Measurements from ENCODE around the gene TNFAIP8L1.
"Not testable (repeated sequence)": the region's sequence is repeated elsewhere in the genome, so short reads cannot be mapped to it uniquely, and the experiment has no call there.

The TNFAIP8L1 gene

DNA sequence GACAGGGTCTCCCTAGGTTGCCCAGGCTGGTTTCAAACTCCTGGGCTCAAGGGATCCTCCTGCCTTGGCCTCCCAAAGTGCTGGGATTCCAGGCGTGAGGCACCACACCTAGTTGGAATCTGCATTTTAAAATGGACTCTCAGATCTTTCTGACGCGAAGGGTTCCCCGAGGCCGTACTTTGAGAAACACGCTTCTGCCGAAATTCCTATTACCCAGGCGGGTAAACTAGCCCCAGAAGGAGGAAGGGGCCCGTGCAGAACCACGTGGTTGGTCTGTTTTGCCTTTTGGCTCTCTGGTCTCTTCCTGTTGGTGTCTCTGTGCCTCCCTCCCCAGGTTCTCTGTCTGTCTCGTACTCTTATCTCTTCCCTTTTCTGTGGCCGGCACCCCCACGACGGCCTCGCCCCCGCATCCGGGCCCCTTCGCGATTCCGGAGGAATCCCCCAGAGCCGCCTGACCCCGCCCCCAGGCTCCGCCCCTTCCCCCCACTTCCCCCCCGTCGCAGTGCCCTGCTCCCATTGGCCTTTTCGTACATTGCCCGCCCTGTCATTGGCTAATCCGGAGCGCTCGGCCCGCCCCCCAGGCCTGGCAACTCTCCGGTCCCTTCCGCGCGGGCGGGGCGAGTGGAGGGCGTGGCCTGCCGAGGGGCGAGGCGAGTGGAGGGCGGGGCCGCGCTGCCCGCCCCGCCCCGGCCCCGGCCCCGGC, at the start of gene TNFAIP8L1:
TSS of gene TNFAIP8L1 (plus strand) at position 689 of the 703 bp plus-strand sequence. CDS start 12,354 bp downstream, outside the sequence.
- peak; percentile 98 for DNase-seq

DNA sequence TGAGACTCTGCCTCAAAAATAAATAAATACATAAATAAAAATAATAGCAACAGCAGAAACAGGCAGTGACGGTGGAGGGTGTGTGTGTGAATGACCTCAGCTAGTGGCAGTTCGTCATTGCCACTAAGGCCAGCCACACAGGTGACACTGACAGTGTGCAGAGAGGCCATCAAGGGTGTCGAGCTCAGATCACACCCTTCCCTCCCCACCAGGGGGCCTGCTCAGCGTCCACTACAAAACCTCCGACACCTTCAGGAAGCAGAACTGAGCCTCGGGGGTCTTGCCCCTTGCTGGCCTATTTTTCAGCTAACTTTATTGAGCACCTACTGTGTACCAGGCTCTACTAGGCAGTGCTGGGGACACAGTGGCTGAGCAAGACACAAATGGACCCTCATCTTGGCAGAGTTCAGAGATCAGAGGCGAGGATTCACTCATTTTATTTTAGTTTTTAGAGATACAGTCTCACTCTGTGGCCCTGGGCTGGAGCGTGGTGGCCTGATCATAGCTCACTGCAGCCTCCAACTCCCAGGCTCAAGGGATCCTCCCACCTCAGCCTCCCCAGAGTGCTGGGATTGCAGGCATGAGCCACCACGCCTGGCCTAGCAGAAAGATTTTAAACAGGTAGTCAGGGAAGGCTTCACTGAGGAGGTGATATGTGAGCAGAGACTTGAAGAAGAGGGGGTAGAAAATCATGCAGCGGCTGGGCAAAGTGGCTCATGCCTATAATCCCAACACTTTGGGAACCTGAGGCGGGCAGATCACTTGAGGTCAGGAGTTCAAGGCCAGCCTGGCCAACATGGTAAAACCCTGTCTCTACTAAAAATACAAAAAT, 49.5 kb upstream of the TNFAIP8L1 start:
- peak; percentile 64 for DNase-seq

DNA sequence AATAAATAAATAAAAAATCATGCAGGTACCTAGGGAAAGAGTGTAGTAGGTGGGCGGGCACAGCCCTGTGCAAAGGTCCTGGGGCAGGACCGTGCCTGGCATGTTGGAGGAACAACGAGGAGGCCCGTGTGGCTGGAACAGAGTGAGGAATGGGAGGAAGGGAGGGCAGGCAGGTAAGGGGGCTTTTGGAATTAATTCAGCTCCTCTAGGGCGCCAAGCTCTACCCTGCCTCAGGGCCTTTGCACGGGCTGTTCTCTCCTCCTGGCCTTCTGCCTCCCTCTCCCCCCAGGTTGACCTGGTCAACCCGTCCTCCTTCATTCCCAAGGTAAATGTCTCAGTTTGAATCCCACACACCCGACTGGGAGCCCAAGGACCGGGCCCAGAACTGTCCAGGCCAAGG, 48.8 kb upstream of the TNFAIP8L1 start:
- DNase-seq = no peak

DNA sequence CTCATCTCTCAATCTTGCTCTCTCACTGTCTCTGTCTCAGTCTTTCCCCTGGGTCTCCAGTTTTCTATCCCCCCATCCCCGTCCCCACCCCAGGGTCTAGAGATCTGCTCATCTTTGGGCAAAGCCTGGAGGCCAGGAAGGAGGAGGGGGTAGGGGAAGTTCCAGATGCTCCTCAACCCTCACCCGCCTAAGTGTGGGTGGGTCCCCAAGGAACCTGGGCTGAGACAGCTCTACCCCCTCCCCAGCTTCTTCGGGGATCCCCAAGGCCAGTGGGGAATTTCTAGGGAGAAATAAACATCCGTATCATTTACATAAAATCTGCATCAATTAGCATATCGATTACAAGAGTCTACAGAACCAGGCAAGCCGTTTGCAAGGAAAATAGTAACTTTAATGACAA, 48.0 kb upstream of the TNFAIP8L1 start:
- DNase-seq = peak; percentile 38

DNA sequence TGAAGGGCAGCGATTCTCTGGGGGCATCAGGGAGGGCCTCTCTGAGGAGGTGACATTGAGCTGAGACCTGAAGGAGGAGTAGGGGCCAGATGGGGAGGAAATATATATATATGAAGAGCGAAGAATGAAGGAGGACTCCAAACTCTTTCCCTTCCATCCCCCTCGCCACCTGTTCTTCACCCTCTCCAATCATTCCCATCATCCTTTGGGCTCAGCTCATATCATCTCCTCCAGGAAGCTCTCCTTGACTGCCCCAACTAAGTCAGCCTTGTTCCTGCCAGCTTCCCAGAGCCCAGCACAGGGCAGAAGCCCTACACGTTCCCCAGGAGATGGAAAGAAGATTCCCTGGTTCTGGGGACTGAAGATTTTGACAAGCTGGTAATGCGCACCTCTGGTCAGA, 46.9 kb upstream of the TNFAIP8L1 start:
- no peak for DNase-seq

DNA sequence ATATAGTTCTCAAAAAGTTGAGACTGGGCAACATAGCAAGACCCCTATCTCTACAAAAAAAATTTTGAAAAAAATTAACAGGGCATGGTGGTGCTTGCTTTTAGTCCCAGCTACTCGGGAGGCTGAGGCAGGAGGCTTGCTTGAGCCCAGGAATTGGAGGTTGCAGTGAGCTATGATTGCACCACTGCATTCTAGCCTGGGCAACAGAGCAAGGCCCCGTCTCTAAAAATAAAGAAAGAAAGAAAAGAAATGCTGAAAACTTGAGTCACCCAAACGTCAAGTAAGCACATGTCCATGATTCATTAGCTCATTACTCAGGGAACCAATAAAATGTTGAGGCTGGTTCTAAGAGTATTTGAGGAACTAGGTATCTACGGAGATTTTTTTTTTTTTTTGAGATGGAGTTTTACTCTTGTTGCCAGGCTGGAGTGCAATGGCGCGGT, 45.9 kb upstream of the TNFAIP8L1 start:
- no peak for DNase-seq

DNA sequence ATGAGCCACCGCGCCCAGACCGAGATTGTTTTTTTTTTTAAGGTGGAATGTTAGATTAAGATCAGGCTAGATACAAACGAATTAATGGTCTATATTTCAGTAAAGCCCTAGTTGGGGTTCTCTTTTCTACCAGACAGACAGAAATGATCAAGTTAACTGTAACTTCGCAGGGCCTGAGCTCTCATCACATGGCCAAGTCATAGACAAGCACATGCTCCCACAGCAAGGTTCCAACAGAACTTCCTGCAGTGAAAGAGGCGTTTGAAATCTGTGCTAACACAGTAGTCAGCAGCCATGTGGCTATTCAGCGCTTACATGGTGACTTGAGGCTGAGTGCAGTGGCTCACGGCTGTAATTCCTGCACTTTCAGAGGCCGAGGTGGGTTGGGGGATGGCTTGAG, 45.1 kb upstream of the TNFAIP8L1 start:
- no peak for DNase-seq

DNA sequence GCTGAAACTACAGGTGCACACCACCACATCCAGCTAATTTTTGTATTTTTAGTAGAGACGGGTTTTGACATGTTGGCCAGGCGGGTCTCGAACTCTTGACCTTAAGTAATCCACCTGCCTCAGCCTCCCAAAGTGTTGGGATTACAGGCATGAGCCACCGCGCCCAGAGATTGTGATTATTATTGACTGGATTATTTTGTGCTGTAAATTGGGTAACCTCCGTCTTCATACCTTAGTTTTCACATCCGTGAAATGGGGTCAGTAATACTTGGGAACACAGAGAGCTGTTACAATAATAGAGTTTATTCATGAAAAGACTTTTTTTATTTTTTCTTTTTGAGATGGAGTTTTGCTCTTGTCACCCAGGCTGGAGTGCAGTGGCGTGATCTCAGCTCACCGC, 44.2 kb upstream of the TNFAIP8L1 start:
- not testable (repeated sequence) for DNase-seq

DNA sequence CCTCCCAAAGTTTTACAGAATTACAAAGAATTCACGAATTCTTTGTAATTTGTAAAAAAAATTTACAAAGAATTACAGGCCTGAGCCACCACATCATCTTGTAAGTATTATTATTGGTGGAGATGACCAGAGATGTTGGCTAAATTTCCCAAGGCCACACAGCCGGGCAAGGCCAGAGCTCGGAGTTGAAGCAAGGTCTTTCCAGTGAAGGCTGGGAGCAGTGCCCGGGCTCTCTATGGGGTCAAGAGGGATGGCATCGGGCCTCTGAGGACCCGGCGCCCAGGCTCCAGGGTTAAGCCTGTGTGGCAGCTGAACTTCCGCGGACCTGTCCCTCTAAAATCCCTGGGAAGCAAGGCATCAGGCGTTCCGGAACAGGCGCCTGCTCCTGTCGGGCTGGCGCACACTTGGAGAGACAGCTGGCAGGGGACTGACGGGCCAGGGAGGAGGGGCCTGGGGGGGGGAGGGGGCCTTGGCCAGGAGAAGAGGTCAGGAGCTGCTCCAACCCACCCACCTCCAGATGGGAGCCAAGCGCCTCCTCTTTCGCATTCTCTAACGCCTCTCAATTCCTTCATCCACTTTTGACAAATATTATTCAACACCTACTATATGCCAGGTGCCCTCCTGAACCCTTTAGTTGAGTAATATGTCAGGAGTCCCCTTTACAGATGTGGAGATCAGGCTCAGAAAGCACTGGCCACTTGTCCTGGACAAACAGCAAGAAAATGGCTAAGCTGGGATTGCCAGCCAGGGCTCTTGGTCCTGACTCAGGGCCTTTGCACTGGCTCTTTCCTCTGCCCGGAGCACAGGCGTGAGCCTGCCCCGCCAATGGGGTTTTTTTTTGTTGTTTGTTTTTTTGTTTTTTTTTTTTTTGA, 43.0 kb upstream of the TNFAIP8L1 start:
- no peak for DNase-seq

DNA sequence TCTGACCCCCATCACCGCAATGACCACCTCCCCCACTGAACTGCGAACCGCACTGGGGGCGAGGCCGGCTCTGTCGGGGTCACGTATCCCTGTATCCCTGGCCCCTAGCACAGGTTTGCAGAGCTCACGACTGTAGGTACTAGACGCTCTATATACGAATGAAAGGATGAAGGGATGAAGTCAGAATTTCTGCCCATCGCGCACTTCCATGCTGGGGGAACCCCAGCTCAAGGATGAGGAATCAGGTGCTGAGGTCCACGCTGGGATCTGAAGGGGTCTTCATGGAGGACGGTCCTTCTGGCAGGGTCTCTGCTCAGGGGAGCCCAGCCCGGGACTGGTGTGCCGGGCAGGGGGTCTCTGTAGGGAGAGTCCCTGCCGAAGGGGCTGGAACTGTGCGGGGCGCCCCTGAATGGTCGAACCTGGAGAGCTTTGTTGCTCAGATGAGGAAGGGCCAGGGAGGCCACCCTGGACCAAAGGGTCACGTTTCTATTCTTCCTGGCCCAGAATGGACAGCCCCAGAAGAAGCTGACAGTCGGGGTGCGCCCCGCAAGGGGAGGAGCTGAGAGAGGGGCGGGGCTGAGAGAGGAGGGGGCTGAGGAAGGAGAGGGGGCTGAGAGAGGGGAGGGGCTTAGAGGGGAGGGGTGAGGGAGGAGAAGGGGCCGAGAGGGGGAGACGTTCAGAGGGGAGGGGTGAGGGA, 41.9 kb upstream of the TNFAIP8L1 start:
- peak; percentile 41 for DNase-seq

DNA sequence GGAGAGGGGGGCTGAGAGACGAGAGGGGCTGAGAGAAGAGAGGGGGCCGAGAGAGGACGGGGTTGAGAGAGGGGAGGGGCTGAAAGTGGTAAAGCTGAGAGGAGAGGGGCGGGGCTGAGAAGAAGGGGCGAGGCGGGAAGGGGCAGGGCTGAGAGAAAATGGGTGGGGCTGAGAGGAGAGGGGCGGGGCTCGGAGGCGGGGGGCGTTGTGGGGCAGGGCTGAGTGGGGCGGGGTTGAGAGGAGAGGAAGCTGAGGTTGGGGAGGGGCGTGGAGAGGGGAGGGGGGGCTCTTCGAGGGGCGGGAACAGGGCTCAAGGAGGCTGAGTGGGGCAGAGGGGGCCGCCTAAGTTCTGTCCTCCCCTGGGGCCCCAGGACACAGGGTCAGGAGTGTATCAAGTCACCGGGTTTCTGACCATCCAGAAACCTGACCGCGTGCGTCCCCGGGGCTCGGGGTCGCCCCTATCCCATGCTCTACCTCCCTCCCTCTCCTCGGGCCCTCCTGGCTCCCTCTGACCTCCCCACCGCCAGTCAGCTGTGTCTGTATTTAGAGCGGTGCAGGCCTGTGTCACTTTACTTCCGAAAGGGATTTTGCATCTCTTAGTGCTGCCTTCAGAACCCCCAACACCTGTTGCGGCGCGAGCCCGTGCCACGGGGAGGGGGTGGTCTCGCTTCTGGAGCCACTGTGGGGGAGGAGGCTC, 41.2 kb upstream of the TNFAIP8L1 start:
- DNase-seq = no peak

DNA sequence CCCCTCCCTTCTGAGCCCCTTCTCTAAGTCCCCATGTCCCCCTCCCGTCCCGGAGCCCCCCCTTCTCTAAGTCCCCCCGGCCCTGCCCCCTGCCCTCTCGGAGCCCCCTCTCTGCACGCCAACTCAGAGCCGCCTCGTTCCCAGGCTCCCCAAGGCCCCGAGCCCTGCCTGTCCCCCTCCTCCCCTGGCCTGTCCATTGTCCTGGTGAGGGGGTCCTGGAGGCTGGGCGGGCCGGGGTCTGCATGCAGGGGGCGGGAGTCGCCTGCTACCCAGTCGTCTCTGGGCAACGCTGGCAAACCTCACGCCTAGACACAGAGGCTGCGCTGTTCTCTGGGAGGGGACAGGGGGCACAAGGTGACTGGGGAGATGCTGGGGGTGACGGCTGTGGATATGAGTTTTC, 40.6 kb upstream of the TNFAIP8L1 start:
- peak; percentile 38 for DNase-seq

DNA sequence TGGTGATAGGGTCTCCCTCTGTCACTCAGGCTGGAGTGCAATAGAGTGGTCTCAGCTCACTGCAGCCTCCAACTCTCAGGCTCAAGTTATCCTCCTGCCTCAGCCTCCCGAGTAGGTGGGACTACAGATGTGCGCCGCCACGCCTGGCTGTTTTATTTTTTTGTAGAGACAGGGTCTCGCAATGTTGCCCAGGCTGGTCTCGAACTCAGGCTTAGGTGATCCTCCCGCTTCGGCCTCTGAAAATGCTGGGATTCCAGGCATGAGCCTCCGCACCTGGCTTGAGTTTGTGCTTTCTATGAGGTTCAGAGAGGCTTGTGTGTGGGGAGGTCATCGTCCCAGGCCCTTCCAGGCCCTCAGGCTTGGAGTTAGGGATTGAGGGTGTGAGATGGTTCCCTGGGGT, 39.2 kb upstream of the TNFAIP8L1 start:
- DNase-seq = no peak

DNA sequence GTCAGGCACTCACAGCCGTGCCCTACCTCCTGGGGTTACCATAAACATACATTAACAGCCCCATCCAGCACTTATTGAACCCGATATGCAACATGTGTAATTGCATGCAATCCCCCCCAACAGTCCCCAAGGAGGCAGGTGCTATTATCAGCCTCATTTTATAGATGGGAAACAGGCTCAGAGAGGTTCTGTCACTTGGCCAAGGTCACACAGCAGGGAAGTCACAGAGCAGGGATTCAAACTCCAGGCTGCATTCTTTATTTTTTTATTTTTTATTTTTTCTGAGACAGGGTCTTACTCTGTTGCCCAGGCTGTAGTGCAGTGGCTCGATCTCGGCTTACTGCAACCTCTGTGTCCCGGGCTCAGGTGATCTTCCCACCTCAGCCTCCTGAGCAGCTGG, 38.4 kb upstream of the TNFAIP8L1 start:
- no peak for DNase-seq

DNA sequence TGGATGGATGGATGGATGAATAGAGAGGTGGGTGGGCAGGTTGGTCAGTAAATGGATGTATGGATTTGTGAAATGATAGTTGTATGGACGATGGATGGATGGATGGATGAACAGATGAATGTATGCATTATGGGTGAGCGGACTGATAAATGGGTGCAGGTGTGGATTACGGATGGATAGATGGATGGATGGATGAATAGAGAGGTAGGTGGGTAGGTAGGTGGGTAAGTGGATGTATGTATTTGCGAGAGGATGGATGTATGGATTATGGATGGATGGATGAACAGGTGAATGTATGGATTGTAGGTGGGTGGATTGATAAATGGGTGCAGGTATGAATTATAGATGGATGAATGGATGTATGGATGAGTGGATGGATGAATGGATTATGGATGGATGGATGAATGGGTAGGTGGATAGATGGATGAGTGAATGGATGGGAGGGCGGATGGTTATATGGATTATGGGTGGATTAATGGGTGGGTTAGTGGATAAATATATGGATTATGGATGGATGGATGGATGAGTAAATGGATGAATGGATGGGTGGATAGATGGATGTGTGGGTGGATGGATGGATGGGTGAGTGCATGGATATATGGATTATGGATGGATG, 37.0 kb upstream of the TNFAIP8L1 start:
- DNase-seq = no peak

DNA sequence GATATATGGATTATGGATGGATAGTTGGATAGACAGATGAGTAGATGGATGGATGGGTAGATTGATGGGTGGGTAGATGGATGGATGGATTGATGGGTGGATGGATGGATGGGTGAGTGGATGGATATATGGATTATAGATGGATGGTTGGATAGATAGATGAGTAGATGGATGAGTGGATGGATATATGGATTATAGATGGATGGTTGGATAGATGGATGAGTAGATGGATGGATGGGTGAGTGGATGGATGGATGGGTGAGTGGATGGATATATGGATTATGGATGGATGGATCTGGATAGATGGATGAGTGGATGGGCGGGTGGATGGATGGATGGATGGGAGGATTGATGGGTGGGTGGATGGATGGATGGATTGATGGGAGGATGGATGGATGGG, 36.4 kb upstream of the TNFAIP8L1 start:
- DNase-seq = no peak

DNA sequence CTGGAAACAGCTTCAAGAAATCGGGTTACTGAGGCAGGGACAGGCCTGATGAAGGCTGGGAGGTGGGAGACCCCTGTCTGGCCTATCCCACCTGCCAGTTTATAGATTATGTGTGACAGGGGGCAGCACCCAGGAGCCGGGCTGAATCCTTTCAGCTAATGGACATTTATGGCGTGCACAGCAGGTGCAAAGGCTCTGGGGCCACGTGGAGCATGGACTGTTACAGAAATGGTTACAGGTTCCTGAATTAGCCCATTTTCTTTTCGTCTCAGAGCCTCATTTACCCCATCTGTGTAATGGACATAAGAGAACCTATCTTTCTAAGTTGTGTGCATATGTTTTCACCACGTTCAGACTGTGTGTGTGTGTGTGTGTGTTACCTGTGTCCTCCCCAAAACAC, 34.4 kb upstream of the TNFAIP8L1 start:
- DNase-seq = no peak

DNA sequence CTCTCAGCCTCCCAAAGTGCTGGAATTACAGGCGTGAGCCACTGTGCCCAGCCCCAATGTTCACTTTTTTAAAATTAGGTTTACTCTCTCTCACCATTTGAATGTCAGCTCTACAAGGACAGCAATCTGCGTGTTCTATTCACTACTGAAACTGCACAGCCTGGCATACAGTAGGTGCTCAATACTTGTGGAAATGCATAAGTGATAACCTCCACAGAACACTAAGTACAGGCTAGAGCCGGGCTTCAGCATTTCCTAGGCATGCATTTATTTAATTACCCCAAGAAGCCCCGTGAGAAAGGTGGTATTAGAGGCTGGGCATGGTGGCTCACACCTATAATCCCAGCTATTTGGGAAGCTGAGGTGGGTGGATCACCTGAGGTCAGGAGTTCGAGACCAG, 33.1 kb upstream of the TNFAIP8L1 start:
- DNase-seq = no peak

DNA sequence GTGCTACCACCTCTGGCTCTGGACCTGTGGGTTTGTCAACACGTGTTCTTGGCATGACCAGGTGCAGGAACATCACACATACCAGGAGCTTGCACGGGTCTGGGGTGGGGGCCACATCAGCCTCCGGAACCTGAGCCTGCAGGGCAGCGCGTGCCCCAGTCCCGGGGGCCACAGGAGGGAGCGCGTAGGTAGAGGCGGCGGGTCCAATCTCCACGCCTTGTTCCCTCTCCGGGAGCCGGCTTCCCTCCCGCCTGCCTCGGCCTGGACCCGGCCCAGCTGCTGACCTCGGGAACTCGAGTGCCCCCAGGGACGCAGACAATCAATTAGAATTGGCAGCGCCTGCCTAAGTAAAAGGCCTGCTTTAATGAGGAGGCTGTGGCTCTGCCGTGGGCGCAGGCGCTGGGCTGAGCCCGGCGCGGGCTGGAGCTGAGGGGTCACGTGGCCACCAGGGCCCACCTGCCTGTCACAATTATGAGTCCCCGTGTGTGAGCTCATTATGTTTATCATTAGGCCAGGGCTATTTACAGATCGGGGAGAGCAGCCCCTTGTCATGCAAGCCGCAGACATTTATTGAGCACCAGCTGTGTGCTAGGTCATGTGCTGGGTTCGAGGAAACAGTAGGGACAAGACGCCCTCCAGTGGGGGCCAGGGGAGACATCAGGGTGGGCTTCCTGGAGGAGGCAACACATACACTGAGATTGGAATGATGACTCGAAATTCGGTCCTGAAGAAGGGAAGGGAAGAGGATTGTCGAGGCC, 32.2 kb upstream of the TNFAIP8L1 start:
- DNase-seq = peak; percentile 78

DNA sequence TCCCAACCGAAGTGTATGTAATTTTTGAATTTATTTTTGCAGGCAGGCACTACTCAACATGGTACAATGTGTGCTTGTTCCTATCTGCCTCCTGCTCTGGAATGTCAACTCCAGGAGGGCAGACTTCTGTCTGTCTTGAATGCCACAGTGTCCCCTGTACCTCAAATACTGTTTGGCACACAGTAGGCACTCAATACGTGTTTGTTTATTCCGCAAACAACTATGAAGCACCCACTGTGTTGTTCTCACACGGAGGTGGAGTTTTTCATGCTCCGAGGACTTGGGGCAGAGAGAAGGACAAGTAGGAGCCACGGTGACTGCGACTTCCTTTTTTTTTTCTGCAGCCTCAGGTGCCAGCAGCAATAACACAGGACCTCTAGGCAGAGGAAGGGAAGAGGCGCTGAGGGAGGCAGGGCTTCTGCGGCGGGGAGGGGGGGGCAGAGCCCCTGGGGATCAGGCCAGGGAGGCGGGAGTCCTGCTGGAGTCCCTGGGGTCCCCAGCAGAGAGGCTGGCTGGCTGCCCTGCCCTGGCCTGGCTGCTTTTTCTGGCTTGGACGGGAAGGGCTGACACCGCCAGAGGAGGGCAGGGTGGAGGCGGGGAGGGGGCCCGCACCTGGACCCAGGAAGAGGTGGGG, 29.3 kb upstream of the TNFAIP8L1 start:
- DNase-seq = peak; percentile 59
